Hematopoietic multipotent progenitor cell treated with erythropoietin and hydrocortisone succinate and interleukin-3 and kit ligand, for 17 days (in vitro differentiated cells): Measurements from ENCODE around the gene NSL1.
"Not testable (repeated sequence)": the region's sequence is repeated elsewhere in the genome, so short reads cannot be mapped to it uniquely, and the experiment has no call there.

Experiments used
- DNase-seq: peaks from one replicate; pipeline ENCODE4 v3.0.0-alpha.2; 2015; ENCODE audit warnings: low spot score

NSL1 gene

GRCh38 chr1:212782422-212783154 is 9.0 kb downstream of the NSL1 start:
- DNase-seq, result peak; percentile 40

GRCh38 chr1:212781225-212781624 is 10.4 kb downstream of the NSL1 start:
- DNase-seq, result no peak

GRCh38 chr1:212780759-212781158 is 10.8 kb downstream of the NSL1 start:
- no peak for DNase-seq

- DNase-seq, result not testable (repeated sequence)
Observed at GRCh38 chr1:212779086-212779485, 12.5 kb downstream of the NSL1 start.

GRCh38 chr1:212777151-212777550 is 14.4 kb downstream of the NSL1 start:
- no peak for DNase-seq

GRCh38 chr1:212775241-212775640 is 16.3 kb downstream of the NSL1 start:
- DNase-seq, result no peak

GRCh38 chr1:212774584-212774983 is 17.0 kb downstream of the NSL1 start:
- DNase-seq, result peak; percentile 18

GRCh38 chr1:212773011-212773410 is 18.6 kb downstream of the NSL1 start:
- DNase-seq, result no peak

- no peak for DNase-seq
Observed at GRCh38 chr1:212771341-212771740, 20.2 kb downstream of the NSL1 start.

GRCh38 chr1:212769459-212770167 is 22.0 kb downstream of the NSL1 start:
- no peak for DNase-seq

- DNase-seq, result not testable (repeated sequence)
Observed at GRCh38 chr1:212766825-212767224, 24.8 kb downstream of the NSL1 start.

GRCh38 chr1:212764718-212765281 is 26.8 kb downstream of the NSL1 start:
- DNase-seq, result not testable (repeated sequence)

- no peak for DNase-seq
Observed at GRCh38 chr1:212762839-212763238, 28.7 kb downstream of the NSL1 start.

- DNase-seq, result no peak
Observed at GRCh38 chr1:212762234-212762633, 29.3 kb downstream of the NSL1 start.

- peak; percentile 33 for DNase-seq
Observed at GRCh38 chr1:212760126-212760823, 31.3 kb downstream of the NSL1 start.

- no peak for DNase-seq
Observed at GRCh38 chr1:212759683-212760082, 31.9 kb downstream of the NSL1 start.

GRCh38 chr1:212754680-212755079 is 36.9 kb downstream of the NSL1 start:
- no peak for DNase-seq

GRCh38 chr1:212754193-212754592 is 37.4 kb downstream of the NSL1 start:
- DNase-seq, result no peak

- no peak for DNase-seq
Observed at GRCh38 chr1:212753749-212754148, 37.8 kb downstream of the NSL1 start.

- DNase-seq, result no peak
Observed at GRCh38 chr1:212752934-212753497, 38.6 kb downstream of the NSL1 start.

- DNase-seq, result no peak
Observed at GRCh38 chr1:212752252-212752933, 39.2 kb downstream of the NSL1 start.
